Hepatocyte (in vitro differentiated cells): Measurements from ENCODE around the gene SLC22A23. TPM values are rescaled to one million over a fixed set of nuclear protein-coding genes. Genes with fewer than 3 reads are reported as not detected.
A peak's percentile ranks its signal among the peaks of the same experiment; 100 is the strongest.

Experiments
- DNase-seq: peaks from one replicate; pipeline ENCODE4 v3.0.0-alpha.2; 2016; ENCODE audit warnings: low spot score
- H2AFZ ChIP-seq: fragments of 200-600 bp; sonication (generic); 2 replicates; pipeline ENCODE4 v1.6.0; 2016; ENCODE audit warnings: antibody characterized with exemption, mild to moderate bottlenecking
- H3K27ac ChIP-seq: fragments of 200-600 bp; sonication (generic); 2 replicates; pipeline ENCODE4 v1.5.1; 2016; ENCODE audit warnings: mild to moderate bottlenecking
- H3K27me3 ChIP-seq: fragments of 200-600 bp; sonication (generic); 2 replicates; pipeline ENCODE4 v1.6.1; 2016
- H3K36me3 ChIP-seq: fragments of 200-600 bp; sonication (generic); replicated peaks from 2 replicates; pipeline ENCODE4 v1.5.1; 2016; ENCODE audit warnings: low read depth; ENCODE audit not compliant: insufficient read depth
- H3K4me1 ChIP-seq: fragments of 200-600 bp; sonication (generic); 2 replicates; pipeline ENCODE4 v1.5.1; 2016; ENCODE audit warnings: mild to moderate bottlenecking, moderate library complexity; ENCODE audit not compliant: insufficient read depth
- H3K4me2 ChIP-seq: fragments of 200-600 bp; sonication (generic); 2 replicates; pipeline ENCODE4 v1.6.0; 2016
- H3K4me3 ChIP-seq: fragments of 200-600 bp; sonication (generic); 2 replicates; pipeline ENCODE4 v1.5.1; 2016; ENCODE audit warnings: mild to moderate bottlenecking
- H3K79me2 ChIP-seq: fragments of 200-600 bp; sonication (generic); 2 replicates; pipeline ENCODE4 v1.6.0; 2017; ENCODE audit warnings: mild to moderate bottlenecking
- H3K9me2 ChIP-seq: fragments of 200-600 bp; sonication (generic); replicated peaks from 2 replicates; pipeline ENCODE4 v1.6.0; 2017; ENCODE audit warnings: mild to moderate bottlenecking; ENCODE audit not compliant: insufficient read depth
- H3K9me3 ChIP-seq: fragments of 200-600 bp; sonication (generic); 2 replicates; pipeline ENCODE4 v1.5.1; 2016; ENCODE audit warnings: low read depth, mild to moderate bottlenecking
- H4K20me1 ChIP-seq: fragments of 200-600 bp; sonication (generic); 2 replicates; pipeline ENCODE4 v1.6.0; 2016; ENCODE audit warnings: mild to moderate bottlenecking; ENCODE audit not compliant: insufficient read depth, poor library complexity, severe bottlenecking
- CTCF ChIP-seq: fragments of 200-600 bp; sonication (generic); IDR thresholded peaks from 2 replicates; pipeline ENCODE4 v1.5.1; 2016; ENCODE audit warnings: antibody characterized with exemption, mild to moderate bottlenecking; ENCODE audit not compliant: poor library complexity
- EZH2 ChIP-seq: fragments of 200-600 bp; sonication (generic); IDR thresholded peaks from 2 replicates; pipeline ENCODE4 v1.6.1; 2016; ENCODE audit warnings: antibody characterized with exemption, mild to moderate bottlenecking, borderline replicate concordance
- EZH2phosphoT487 ChIP-seq: fragments of 200-600 bp; sonication (generic); IDR thresholded peaks from one replicate; pipeline ENCODE4 v1.6.1; 2018; ENCODE audit warnings: antibody characterized with exemption, mild to moderate bottlenecking, low read depth, moderate library complexity; ENCODE audit not compliant: unreplicated experiment, severe bottlenecking
- WGBS: methylation state at CpG from one replicate; pipeline ENCODE4 v1.1.6; 2016; ENCODE audit warnings: low lambda C conversion rate; ENCODE audit errors: missing lambda C conversion rate; 5-methylcytosine and 5-hydroxymethylcytosine counted together
- polyA plus RNA-seq: library from polyadenylated mRNA; unstranded; fragments of >200 nt; fragmentation: Nextera tagmentation; extraction: Ambion mirVana; gene quantifications from 2 replicates; pipeline ENCODE4 v1.2.1, GENCODE V29; 2016
- total RNA-seq: library from RNA; depleted of rRNA; stranded (reverse); fragments of >200 nt; gene quantifications from 2 replicates; pipeline ENCODE4 v1.2.3, GENCODE V29; 2014

The SLC22A23 gene
- total and polyA plus RNA-seq, 2 experiments from 2014 or later: 14.3 to 14.8 TPM

- Histone ChIP-seq H3K27me3 (no peaks in the 10 kb centered on the region), H3K36me3 (no peaks in the 10 kb centered on the region), H3K79me2 (peaks cover 9% of the 10 kb centered on the region), H4K20me1 (no peaks in the 10 kb centered on the region), H3K4me1 (peaks cover 7% of the 10 kb centered on the region), H3K4me2 (no peak overlapping the region), H3K4me3 (no peak overlapping the region), H3K27ac (no peak overlapping the region), H2AFZ (no peak overlapping the region), H3K9me3 (no peaks in the 10 kb centered on the region), H3K9me2 (no peaks in the 10 kb centered on the region)
- DNase-seq: no peak
- TF ChIP-seq CTCF: no peak
- no peak for TF ChIP-seq EZH2phosphoT487
- TF ChIP-seq EZH2: no peak
- 93% methylated on average over 11 of the region's 11 CpGs for WGBS
Measured at GRCh38 chr6:3326184-3326971, 130.5 kb downstream of the SLC22A23 start.

GRCh38 chr6:3325210-3325609 lies 131.6 kb downstream of the SLC22A23 start:
- H3K4me3 ChIP-seq: no peak overlapping the region
- no peaks in the 10 kb centered on the region for H3K36me3 ChIP-seq
- TF ChIP-seq EZH2phosphoT487 (no peak), EZH2 (no peak), CTCF (no peak)
- peak overlapping the region; percentile 36 for H3K27ac ChIP-seq
- H3K9me2 ChIP-seq: no peaks in the 10 kb centered on the region
- H3K9me3 ChIP-seq: no peaks in the 10 kb centered on the region
- no peaks in the 10 kb centered on the region for H4K20me1 ChIP-seq
- no peaks in the 10 kb centered on the region for H3K27me3 ChIP-seq
- H3K79me2 ChIP-seq: no peaks in the 10 kb centered on the region
- no peak overlapping the region for H3K4me2 ChIP-seq
- no peak for DNase-seq
- H2AFZ ChIP-seq: no peak overlapping the region
- H3K4me1 ChIP-seq: peaks cover 7% of the 10 kb centered on the region

- Histone ChIP-seq H3K79me2 (no peaks in the 10 kb centered on the region), H3K27me3 (no peaks in the 10 kb centered on the region), H3K4me3 (no peak overlapping the region), H3K27ac (peak overlapping the region; percentile 58), H2AFZ (no peak overlapping the region), H4K20me1 (no peaks in the 10 kb centered on the region), H3K4me2 (no peak overlapping the region), H3K9me2 (no peaks in the 10 kb centered on the region), H3K9me3 (no peaks in the 10 kb centered on the region), H3K36me3 (no peaks in the 10 kb centered on the region), H3K4me1 (peaks cover 7% of the 10 kb centered on the region)
- no peak for TF ChIP-seq EZH2
- TF ChIP-seq CTCF: no peak
- no peak for TF ChIP-seq EZH2phosphoT487
- peak; percentile 51 for DNase-seq
- WGBS: 71% methylated on average over 12 of the region's 12 CpGs
Measured at GRCh38 chr6:3324262-3324942, 132.4 kb downstream of the SLC22A23 start.
